H1 (cell line): ENCODE results near the gene NFKBIZ. TPM values are rescaled to one million over a fixed set of nuclear protein-coding genes. Genes with fewer than 3 reads are reported as not detected.

Experiments used
- CTCF ChIA-PET: fragments of 300-600 bp; sonication (Branson Sonifier 250); formaldehyde crosslinking; loops from one replicate; lab custom pipeline; 2021; ENCODE audit not compliant: partially characterized antibody; lab: Charles Lee
- POLR2A ChIA-PET: fragments of 300-600 bp; sonication (Branson Sonifier 250); formaldehyde crosslinking; loops from one replicate; lab custom pipeline; 2021; ENCODE audit warnings: inconsistent platforms; ENCODE audit not compliant: partially characterized antibody; lab: Charles Lee
- DNase-seq, 2 experiments: peaks; one replicate each; pipeline versions ENCODE4 v3.0.0 to v3.0.0-alpha.2; 2010 to 2022; ENCODE audit warnings: low spot score in 2 of 2, low read depth in 1 of 2, mixed read lengths in 1 of 2
- FAIRE-seq: peaks from 2 replicates; lab custom pipeline; 2011; peaks lifted over from hg19 to GRCh38; lab: Jason Lieb, UNC
- H2AFZ ChIP-seq: 2 replicates; pipeline ENCODE4 v1.8.1; 2012; ENCODE audit warnings: low read length, inconsistent platforms
- H2AK5ac ChIP-seq: 2 replicates; pipeline ENCODE4 v1.6.1; 2013; ENCODE audit warnings: low read depth, low read length
- H2BK120ac ChIP-seq: replicated peaks from 2 replicates; pipeline ENCODE3; 2013; ENCODE audit warnings: low read depth, low read length, inconsistent platforms
- H2BK12ac ChIP-seq: 2 replicates; pipeline ENCODE4 v1.6.1; 2013; ENCODE audit warnings: low read depth, low read length
- H2BK15ac ChIP-seq: 2 replicates; pipeline ENCODE4 v1.6.1; 2013; ENCODE audit warnings: low read length
- H2BK20ac ChIP-seq: 2 replicates; pipeline ENCODE4 v1.6.1; 2013; ENCODE audit warnings: low read length
- H2BK5ac ChIP-seq: 2 replicates; pipeline ENCODE4 v1.6.1; 2013; ENCODE audit warnings: low read depth, low read length
- H3K14ac ChIP-seq: 2 replicates; pipeline ENCODE4 v1.6.1; 2013; ENCODE audit warnings: inconsistent platforms; ENCODE audit not compliant: insufficient read length
- H3K18ac ChIP-seq: 2 replicates; pipeline ENCODE4 v1.6.1; 2013; ENCODE audit warnings: low read length; ENCODE audit errors: extremely low read depth
- H3K23ac ChIP-seq: 2 replicates; pipeline ENCODE4 v1.6.1; 2013; ENCODE audit warnings: inconsistent platforms; ENCODE audit not compliant: insufficient read length
- H3K23me2 ChIP-seq: 2 replicates; pipeline ENCODE4 v1.6.1; 2013; ENCODE audit warnings: low read depth, low read length
- H3K27ac ChIP-seq: 2 replicates; pipeline ENCODE4 v1.6.1; 2011; ENCODE audit warnings: low read depth, low read length, inconsistent platforms
- H3K27me3 ChIP-seq, 4 experiments: replicated peaks in 1 of 4; 1 replicate in 1 of 4; 2 replicates in 3 of 4; pipeline versions ENCODE4 v1.6.1 to v1.8.1; 2011 to 2013; ENCODE audit warnings: low read length in 3 of 4, mild to moderate bottlenecking in 3 of 4, inconsistent platforms in 2 of 4, mixed read lengths in 2 of 4, moderate library complexity in 1 of 4; ENCODE audit not compliant: control insufficient read depth in 3 of 4, insufficient read depth in 3 of 4; ENCODE audit errors: extremely low read depth in 1 of 4
- H3K36me3 ChIP-seq, 4 experiments: 2 replicates each; pipeline versions ENCODE4 v1.6.1 to v1.8.1; 2011 to 2013; ENCODE audit warnings: mild to moderate bottlenecking in 4 of 4, low read length in 3 of 4, moderate library complexity in 2 of 4, control low read depth in 1 of 4, inconsistent platforms in 1 of 4; ENCODE audit not compliant: insufficient read depth in 4 of 4, control insufficient read depth in 2 of 4
- H3K4ac ChIP-seq: replicated peaks from 2 replicates; pipeline ENCODE3; 2013; ENCODE audit warnings: low read length, low read depth, mixed read lengths, inconsistent platforms; ENCODE audit not compliant: insufficient read length
- H3K4me1 ChIP-seq, 4 experiments: replicated peaks in 1 of 4; 1 replicate in 1 of 4; 2 replicates in 3 of 4; pipeline versions ENCODE4 v1.6.1 to v1.8.1; 2011 to 2013; ENCODE audit warnings: low read length in 3 of 4, inconsistent platforms in 2 of 4, mixed read lengths in 1 of 4; ENCODE audit not compliant: insufficient read depth in 4 of 4, control insufficient read depth in 3 of 4
- H3K4me2 ChIP-seq, 2 experiments: 2 replicates each; pipeline versions ENCODE4 v1.6.1 to v1.8.1; 2011 to 2013; ENCODE audit warnings: low read depth in 2 of 2, low read length in 2 of 2, control low read depth in 1 of 2, inconsistent platforms in 1 of 2, mild to moderate bottlenecking in 1 of 2; ENCODE audit not compliant: insufficient read depth in 1 of 2
- H3K4me3 ChIP-seq, 4 experiments: fragments of 200-600, 300-600 bp in 1 of 4; sonication (generic), shearing (Covaris generic), sonication (Bioruptor Twin) in 1 of 4; 2 replicates each; pipeline versions ENCODE4 v1.5.1 to v1.8.1; 2011 to 2016; ENCODE audit warnings: low read length in 4 of 4, low read depth in 3 of 4, control low read depth in 2 of 4, inconsistent platforms in 2 of 4, mild to moderate bottlenecking in 2 of 4, mixed read lengths in 1 of 4, moderate library complexity in 1 of 4; ENCODE audit not compliant: insufficient read depth in 2 of 4; ENCODE audit errors: extremely low read depth in 1 of 4
- H3K56ac ChIP-seq: replicated peaks from 2 replicates; pipeline ENCODE3; 2013; ENCODE audit warnings: low read depth, mild to moderate bottlenecking, mixed read lengths, low read length, inconsistent platforms; ENCODE audit not compliant: insufficient read length
- H3K79me1 ChIP-seq: 2 replicates; pipeline ENCODE4 v1.6.1; 2013; ENCODE audit warnings: low read depth, low read length, control low read depth
- H3K79me2 ChIP-seq, 2 experiments: 2 replicates each; pipeline versions ENCODE4 v1.6.1 to v1.8.1; 2012 to 2013; ENCODE audit warnings: low read length in 2 of 2, mild to moderate bottlenecking in 2 of 2, inconsistent platforms in 1 of 2; ENCODE audit not compliant: insufficient read depth in 2 of 2, control insufficient read depth in 1 of 2
- H3K9ac ChIP-seq, 4 experiments: replicated peaks in 1 of 4; 1 replicate in 1 of 4; 2 replicates in 3 of 4; pipeline versions ENCODE4 v1.6.1 to v1.8.1; 2011 to 2013; ENCODE audit warnings: low read depth in 3 of 4, low read length in 3 of 4, control low read depth in 2 of 4, mild to moderate bottlenecking in 2 of 4, moderate library complexity in 2 of 4, inconsistent platforms in 1 of 4; ENCODE audit errors: extremely low read depth in 1 of 4
- H3K9me3 ChIP-seq, 2 experiments: 2 replicates each; pipeline versions ENCODE4 v1.6.1 to v1.8.1; 2012 to 2013; ENCODE audit warnings: mild to moderate bottlenecking in 2 of 2, moderate library complexity in 2 of 2, control low read depth in 1 of 2, inconsistent platforms in 1 of 2, low read depth in 1 of 2, low read length in 1 of 2, mixed read lengths in 1 of 2; ENCODE audit not compliant: insufficient read depth in 2 of 2
- H4K20me1 ChIP-seq, 2 experiments: replicated peaks in 1 of 2; 2 replicates each; pipeline versions ENCODE3 to v1.8.1; 2011 to 2013; ENCODE audit warnings: inconsistent platforms in 2 of 2, low read length in 2 of 2, mild to moderate bottlenecking in 1 of 2; ENCODE audit not compliant: insufficient read depth in 2 of 2, control insufficient read depth in 1 of 2
- H4K5ac ChIP-seq: 2 replicates; pipeline ENCODE4 v1.6.1; 2013; ENCODE audit warnings: low read length, low read depth, mixed read lengths, inconsistent platforms; ENCODE audit not compliant: insufficient read length
- H4K8ac ChIP-seq: 2 replicates; pipeline ENCODE4 v1.8.0; 2013; ENCODE audit warnings: mild to moderate bottlenecking, moderate library complexity, low read length, inconsistent platforms; ENCODE audit not compliant: insufficient read depth; ENCODE audit errors: extremely low read depth
- H4K91ac ChIP-seq: replicated peaks from 2 replicates; pipeline ENCODE3; 2013; ENCODE audit warnings: low read length, mixed read lengths, inconsistent platforms; ENCODE audit not compliant: insufficient read length
- E2F6 ChIP-seq: IDR thresholded peaks from 2 replicates; pipeline ENCODE4 v1.6.1; 2012; ENCODE audit warnings: inconsistent platforms
- EZH2 ChIP-seq: fragments of 200-600 bp; sonication (generic); IDR thresholded peaks from 2 replicates; pipeline ENCODE4 v1.7.1; 2012; ENCODE audit warnings: low read depth, mild to moderate bottlenecking, moderate library complexity, low read length, inconsistent platforms; ENCODE audit not compliant: severe bottlenecking
- KDM4A ChIP-seq: IDR thresholded peaks from one replicate; pipeline ENCODE4 v1.7.1; 2012; ENCODE audit warnings: low read depth, mild to moderate bottlenecking, moderate library complexity, low read length, inconsistent platforms; ENCODE audit not compliant: severe bottlenecking
- NRF1 ChIP-seq: IDR thresholded peaks from 2 replicates; pipeline ENCODE4 v1.6.1; 2011; ENCODE audit warnings: mild to moderate bottlenecking, low read depth, low read length, improper control_type of control experiment
- RBBP5 ChIP-seq: IDR thresholded peaks from 2 replicates; pipeline ENCODE4 v1.7.1; 2012; ENCODE audit warnings: low read depth, mild to moderate bottlenecking, inconsistent platforms, low read length, moderate library complexity, borderline replicate concordance
- SIRT6 ChIP-seq: IDR thresholded peaks from one replicate; pipeline ENCODE4 v1.7.1; 2012; ENCODE audit warnings: low read length, inconsistent platforms
- SUZ12 ChIP-seq: fragments of 200-600 bp; sonication (generic); IDR thresholded peaks from 2 replicates; pipeline ENCODE4 v1.6.1; 2012; ENCODE audit warnings: mild to moderate bottlenecking, inconsistent platforms, low read length, moderate library complexity, mixed read lengths
- TAF1 ChIP-seq: IDR thresholded peaks from 2 replicates; pipeline ENCODE4 v1.6.1; 2011; ENCODE audit warnings: mild to moderate bottlenecking, low read depth, low read length
- USF2 ChIP-seq: IDR thresholded peaks from 2 replicates; pipeline ENCODE4 v1.6.1; 2011; ENCODE audit warnings: low read length, improper control_type of control experiment
- WGBS, 2 experiments: shearing (Covaris generic) in 1 of 2; methylation state at CpG; one replicate each; pipeline versions ENCODE4 v1.1.6 to v1.1.7; 2013 to 2015; ENCODE audit warnings: low lambda C conversion rate in 2 of 2, mixed read lengths in 2 of 2, inconsistent platforms in 1 of 2, low coverage in 1 of 2, missing lambda C conversion rate in 1 of 2; ENCODE audit not compliant: insufficient replicate concordance in 2 of 2, insufficient coverage in 1 of 2, insufficient read length in 1 of 2; ENCODE audit errors: extremely low coverage in 1 of 2, missing lambda C conversion rate in 1 of 2; 5-methylcytosine and 5-hydroxymethylcytosine counted together
- polyA plus RNA-seq, 7 experiments: library from polyadenylated mRNA; depleted of rRNA in 3 of 7; stranded (reverse) in 5 of 7; unstranded in 2 of 7; fragments of >200 nt in 5 of 7; fragments of 200-250 nt in 2 of 7; gene quantifications; 1 replicate in 5 of 7; 2 replicates in 1 of 7; 4 replicates in 1 of 7; pipeline versions ENCODE4 v1.2.1 to v1.2.3, GENCODE V29; 2011 to 2013; ENCODE audit warnings: missing spikeins in 2 of 7, mixed read lengths in 2 of 7
- total RNA-seq: library from RNA; stranded (reverse); fragmentation: NEBNext Ultra II Directional; extraction: Animal tissue kit (Norgen Biotek cat#: 25700); gene quantifications from 2 replicates; pipeline ENCODE4 v1.2.1, GENCODE V29; 2021

NFKBIZ gene
- total and polyA plus RNA-seq, 2 of the 8 experiments (the other 6 are each of a cell fraction or from before 2014, with no cell fraction given) = 7.2 to 24.5 TPM

- H3K79me2 ChIP-seq = no peaks in the 10 kb centered on the region
- no peak overlapping the region for H3K4ac ChIP-seq
- POLR2A ChIA-PET = interaction anchor here (1.3 to 3.2 kb wide), 2 partner anchors 11 to 33 kb away, joined by 3 to 14 read pairs; partner anchors contain the start of gene NFKBIZ
- no peak for FAIRE-seq
- H3K23me2 ChIP-seq = no peaks in the 10 kb centered on the region
- no peak overlapping the region for H2BK20ac ChIP-seq
- H2AFZ ChIP-seq = no peak overlapping the region
- no peak overlapping the region for H2BK5ac ChIP-seq
- no peak overlapping the region for H4K91ac ChIP-seq
- H3K14ac ChIP-seq = no peak overlapping the region
- DNase-seq = no peak
- H3K4me1 ChIP-seq = no peaks in the 10 kb centered on the region
- H3K18ac ChIP-seq = no peak overlapping the region
- no peak overlapping the region for H3K4me3 ChIP-seq
- H3K4me2 ChIP-seq = no peak overlapping the region
- no peak overlapping the region for H3K23ac ChIP-seq
- no peak overlapping the region for H2BK15ac ChIP-seq
- CTCF ChIA-PET = interaction anchor here (0.7 to 2.3 kb wide), 6 partner anchors 13 to 409 kb away, joined by 3 to 18 read pairs (median 4); no protein-coding TSS in a partner anchor
- H3K79me1 ChIP-seq = no peaks in the 10 kb centered on the region; the same call in 1 of the 2 replicates
- 97% methylated on average over 3 of the region's 4 CpGs; no CpG with 5 or more reads in 1 of the 2 experiments for WGBS, 2 experiments
- H3K9ac ChIP-seq = no peak overlapping the region
- H2BK12ac ChIP-seq = no peak overlapping the region
- H4K5ac ChIP-seq = no peak overlapping the region
- H4K20me1 ChIP-seq = no peaks in the 10 kb centered on the region
- no peaks in the 10 kb centered on the region for H3K9me3 ChIP-seq
- H4K8ac ChIP-seq = no peak overlapping the region
- H3K56ac ChIP-seq = no peak overlapping the region
- no peak overlapping the region for H2BK120ac ChIP-seq
- H3K36me3 ChIP-seq = peaks cover 0 to 5% (median 2%) of the 10 kb centered on the region in 4 experiments; a peak in 4 of 8 replicates
- H3K27ac ChIP-seq = no peak overlapping the region
- no peaks in the 10 kb centered on the region for H3K27me3 ChIP-seq
- no peak overlapping the region for H2AK5ac ChIP-seq
- no peak for TF ChIP-seq KDM4A
- TF ChIP-seq SUZ12 = no peak
- TF ChIP-seq E2F6 = no peak
- TF ChIP-seq RBBP5 = no peak
- no peak for TF ChIP-seq NRF1
- no peak for TF ChIP-seq EZH2
- no peak for TF ChIP-seq SIRT6
- TF ChIP-seq USF2 = no peak
- no peak for TF ChIP-seq TAF1
These were observed 32.8 kb upstream of the NFKBIZ start for GRCh38 chr3:101816215-101817149.
